ENCODE measurements around the gene GBGT1. TPM values are rescaled to one million over a fixed set of nuclear protein-coding genes. Genes with fewer than 3 reads are reported as not detected.

GBGT1 gene
- total RNA-seq, 3 donors from 2014 or later (not counting 1 experiment from before 2014, with no cell fraction given) = 1.4 to 2.2 (median 1.7) TPM

DNA sequence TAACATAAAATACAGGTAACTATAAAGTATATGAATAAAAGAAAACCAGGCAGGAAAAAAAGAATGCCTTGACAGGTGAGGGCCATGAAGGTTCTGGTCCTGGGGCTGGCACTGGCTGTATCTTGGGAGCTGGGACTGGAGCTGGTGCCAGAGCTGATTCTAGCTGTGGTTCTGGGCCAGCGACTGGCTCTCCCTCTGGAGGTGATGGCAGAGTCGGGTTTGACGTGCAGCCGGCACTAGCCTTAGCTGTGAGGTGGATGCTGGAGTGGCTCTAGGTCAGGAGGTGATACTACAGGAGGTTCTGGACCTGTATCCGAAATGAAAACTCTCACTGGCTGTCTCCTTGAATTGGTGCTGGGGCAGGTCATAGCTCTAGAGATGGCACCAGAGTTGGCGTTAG, 23.0 kb upstream of the GBGT1 start:
- Mint-ChIP-seq H3K27me3 (ENCODE audit: low read depth in 2 of 2) (peaks cover 18 to 20% of the 10 kb centered on the region in 2 donors), H3K27ac (no peak overlapping the region), H3K4me1 (peaks cover 19% of the 10 kb centered on the region in 2 donors), H3K36me3 (no peaks in the 10 kb centered on the region), H3K9me3 (no peaks in the 10 kb centered on the region), H3K4me3 (no peak overlapping the region)
- no peaks in the 10 kb centered on the region for H3K9me3 ChIP-seq (ENCODE audit: control insufficient read depth, insufficient read depth, low read length)
- intact Hi-C loops (cut with micrococcal nuclease) = loop anchor here (1.0 to 10.0 kb wide), 3 partner anchors 188 to 300 kb away; partner anchors contain the start of genes STKLD1 and SURF4
- WGBS (ENCODE audit: insufficient coverage) = 93% methylated on average over 6 of the region's 6 CpGs
- ATAC-seq = no peak
- H3K27me3 ChIP-seq (ENCODE audit: control insufficient read depth, insufficient read depth, low read length) = no peaks in the 10 kb centered on the region
- DNase-seq = no peak
- H3K4me1 ChIP-seq (ENCODE audit: control insufficient read depth, insufficient read depth, low read length) = peaks cover 19% of the 10 kb centered on the region
- H3K27ac ChIP-seq (ENCODE audit: low read length) = no peak overlapping the region
- no peak overlapping the region for H3K4me3 ChIP-seq (ENCODE audit: low read length)
- TF ChIP-seq CTCF (IDR thresholded peaks at IDR 0.05) = no peak
- H3K36me3 ChIP-seq (ENCODE audit: control insufficient read depth, insufficient read depth, low read length) = no peaks in the 10 kb centered on the region

DNA sequence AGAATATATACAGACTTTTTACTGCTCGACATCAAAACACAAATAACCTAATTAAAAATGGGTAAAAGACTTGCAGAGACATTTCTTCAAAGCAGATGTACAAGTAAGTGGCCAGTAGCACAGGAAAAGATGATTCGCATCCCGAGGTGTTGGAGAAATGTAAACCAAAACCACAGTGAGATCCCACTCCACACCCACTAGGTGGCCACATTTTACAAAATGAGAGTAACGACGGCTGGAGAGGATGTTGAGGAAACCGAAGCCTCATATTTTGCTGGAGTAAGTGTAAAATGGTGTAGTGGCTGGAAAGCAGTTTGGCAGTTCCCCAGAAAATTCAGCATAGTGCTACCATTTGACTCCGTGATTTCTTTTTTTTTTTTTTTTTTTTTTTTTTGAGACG, 21.3 kb upstream of the GBGT1 start:
- H3K4me3 ChIP-seq (ENCODE audit: low read length) = no peak overlapping the region
- no peak overlapping the region for H3K27ac ChIP-seq (ENCODE audit: low read length)
- intact Hi-C loops (cut with micrococcal nuclease) = loop anchor here (10.0 kb wide), 1 partner anchor 190 kb away; the partner anchor contains the start of genes STKLD1 and SURF4
- 0% methylated on average over 3 of the region's 8 CpGs for WGBS (ENCODE audit: insufficient coverage)
- H3K27me3 ChIP-seq (ENCODE audit: control insufficient read depth, insufficient read depth, low read length) = no peaks in the 10 kb centered on the region
- DNase-seq = peak; percentile 43 to 76
- no peaks in the 10 kb centered on the region for H3K9me3 ChIP-seq (ENCODE audit: control insufficient read depth, insufficient read depth, low read length)
- Mint-ChIP-seq H3K4me1 (peaks cover 19% of the 10 kb centered on the region in 2 donors), H3K9me3 (no peaks in the 10 kb centered on the region), H3K27ac (peak overlapping the region; percentile 62 to 78), H3K4me3 (peak overlapping the region; percentile 80), H3K36me3 (no peaks in the 10 kb centered on the region), H3K27me3 (ENCODE audit: low read depth in 2 of 2) (peaks cover 18 to 20% of the 10 kb centered on the region in 2 donors)
- peaks cover 19% of the 10 kb centered on the region for H3K4me1 ChIP-seq (ENCODE audit: control insufficient read depth, insufficient read depth, low read length)
- ATAC-seq = peak; percentile 57 to 77 (median 70)
- no peak for TF ChIP-seq CTCF (IDR thresholded peaks at IDR 0.05)
- no peaks in the 10 kb centered on the region for H3K36me3 ChIP-seq (ENCODE audit: control insufficient read depth, insufficient read depth, low read length)

DNA sequence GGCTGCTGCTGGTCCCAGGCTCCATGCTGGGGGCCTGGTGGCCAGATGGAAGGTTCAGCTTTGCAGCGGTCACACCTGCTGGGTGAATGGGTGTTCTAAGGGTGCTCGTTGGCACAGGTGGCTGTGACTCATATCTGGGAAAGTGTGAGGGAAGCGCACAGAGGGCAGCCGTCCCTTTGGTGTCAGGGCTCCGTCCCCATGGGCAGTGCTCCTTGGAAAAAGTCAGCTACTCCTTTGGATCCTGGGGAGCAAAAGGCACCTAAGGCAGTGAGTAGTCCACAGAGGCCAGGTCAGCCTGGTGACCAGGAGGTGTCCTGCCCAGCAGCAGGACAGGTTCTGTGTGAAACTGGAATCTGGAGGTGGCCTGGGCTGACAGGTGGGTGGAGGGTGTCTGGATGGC, 18.4 kb upstream of the GBGT1 start:
- H3K4me3 Mint-ChIP-seq = no peak overlapping the region
- 84% methylated on average over 5 of the region's 5 CpGs for WGBS (ENCODE audit: insufficient coverage)
- Histone ChIP-seq H3K4me3 (ENCODE audit: low read length) (no peak overlapping the region), H3K9me3 (ENCODE audit: control insufficient read depth, insufficient read depth, low read length) (no peaks in the 10 kb centered on the region), H3K27ac (ENCODE audit: low read length) (no peak overlapping the region), H3K27me3 (ENCODE audit: control insufficient read depth, insufficient read depth, low read length) (no peaks in the 10 kb centered on the region), H3K4me1 (ENCODE audit: control insufficient read depth, insufficient read depth, low read length) (peaks cover 19% of the 10 kb centered on the region), H3K36me3 (ENCODE audit: control insufficient read depth, insufficient read depth, low read length) (no peaks in the 10 kb centered on the region)
- peaks cover 19% of the 10 kb centered on the region in 2 donors for H3K4me1 Mint-ChIP-seq
- peaks cover 10 to 13% of the 10 kb centered on the region in 2 donors for H3K27me3 Mint-ChIP-seq (ENCODE audit: low read depth in 2 of 2)
- no peak overlapping the region for H3K27ac Mint-ChIP-seq
- no peak for TF ChIP-seq CTCF (IDR thresholded peaks at IDR 0.05)
- ATAC-seq (no peak), DNase-seq (no peak)
- intact Hi-C loops (cut with micrococcal nuclease) = loop anchor here (10.0 kb wide), 1 partner anchor 193 kb away; the partner anchor contains the start of genes STKLD1 and SURF4
- H3K36me3 Mint-ChIP-seq = no peaks in the 10 kb centered on the region
- no peaks in the 10 kb centered on the region for H3K9me3 Mint-ChIP-seq

GRCh38 chr9:133181561-133181960, 17.8 kb upstream of the GBGT1 start:
- no peak for TF ChIP-seq CTCF (IDR thresholded peaks at IDR 0.05)
- 90% methylated on average over 3 of the region's 3 CpGs for WGBS (ENCODE audit: insufficient coverage)
- Mint-ChIP-seq H3K27me3 (ENCODE audit: low read depth in 2 of 2) (peaks cover 10 to 13% of the 10 kb centered on the region in 2 donors), H3K27ac (no peak overlapping the region), H3K36me3 (no peaks in the 10 kb centered on the region), H3K4me1 (peaks cover 19% of the 10 kb centered on the region in 2 donors), H3K4me3 (no peak overlapping the region), H3K9me3 (no peaks in the 10 kb centered on the region)
- no peaks in the 10 kb centered on the region for H3K27me3 ChIP-seq (ENCODE audit: control insufficient read depth, insufficient read depth, low read length)
- H3K36me3 ChIP-seq (ENCODE audit: control insufficient read depth, insufficient read depth, low read length) = no peaks in the 10 kb centered on the region
- no peak overlapping the region for H3K27ac ChIP-seq (ENCODE audit: low read length)
- no peaks in the 10 kb centered on the region for H3K9me3 ChIP-seq (ENCODE audit: control insufficient read depth, insufficient read depth, low read length)
- no peak overlapping the region for H3K4me3 ChIP-seq (ENCODE audit: low read length)
- DNase-seq (no peak), ATAC-seq (no peak)
- peaks cover 19% of the 10 kb centered on the region for H3K4me1 ChIP-seq (ENCODE audit: control insufficient read depth, insufficient read depth, low read length)
- intact Hi-C loops (cut with micrococcal nuclease) = loop anchor here (10.0 kb wide), 1 partner anchor 193 kb away; the partner anchor contains the start of genes STKLD1 and SURF4

Data from natural killer cell (primary cell).